ENCODE data around the gene MDM2. TPM values are rescaled to one million over a fixed set of nuclear protein-coding genes. Genes with fewer than 3 reads are reported as not detected.
"Not testable (repeated sequence)": the region's sequence is repeated elsewhere in the genome, so short reads cannot be mapped to it uniquely, and the experiment has no call there.

MDM2 gene
- total and polyA plus RNA-seq, 11 donors = 16.2 to 78.8 (median 49.0) TPM

DNA sequence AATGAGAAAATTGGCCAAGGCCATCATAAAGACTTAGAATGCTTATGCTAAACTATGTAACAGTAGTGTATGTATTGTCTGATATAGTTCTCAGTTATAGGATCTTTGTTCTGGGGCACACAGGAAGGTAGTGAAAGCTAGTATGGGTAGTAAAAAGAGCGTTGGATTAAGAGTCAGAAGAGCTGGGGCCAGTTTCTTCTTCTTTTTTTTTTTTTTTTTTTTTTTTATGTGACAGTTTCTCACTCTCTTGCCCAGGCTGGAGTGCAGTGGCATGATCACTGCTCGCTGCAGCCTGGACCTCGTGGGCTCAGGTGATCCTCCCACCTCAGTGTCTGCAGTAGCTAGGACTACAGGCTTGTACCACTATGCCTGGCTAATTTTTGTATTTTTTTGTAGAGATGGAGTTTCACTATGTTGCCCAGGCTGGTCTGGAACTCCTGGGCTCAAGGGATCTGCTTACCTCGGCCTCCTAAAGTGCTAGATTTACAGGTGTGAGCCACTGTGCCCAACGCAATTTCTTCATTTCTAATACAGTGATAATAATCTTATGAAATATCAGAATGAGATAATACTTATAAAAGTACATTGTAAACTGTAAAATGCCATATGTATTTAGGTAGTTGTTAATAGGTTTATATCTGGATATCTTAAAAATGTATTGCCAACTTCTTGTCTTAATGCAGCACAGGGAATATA lies 7.4 kb downstream of the MDM2 start:
- no peak for ATAC-seq
- Histone ChIP-seq H3K9me3 (no peaks in the 10 kb centered on the region), H3K27ac (no peak overlapping the region), H3K4me3 (no peak overlapping the region), H3K4me1 (peaks cover 0 to 59% (median 16%) of the 10 kb centered on the region in 12 donors), H3K27me3 (no peaks in the 10 kb centered on the region), H3K36me3 (peaks cover 0 to 100% (median 96%) of the 10 kb centered on the region in 9 donors)
- TF ChIP-seq CTCF (IDR thresholded peaks at IDR 0.05) = no peak
- no peak for TF ChIP-seq POLR2A (IDR thresholded peaks at IDR 0.05)
- WGBS, 4 donors = 80 to 88% (median 84%) methylated on average over 5 of the region's 5 CpGs
- no peak for DNase-seq
- intact Hi-C loops (cut with DNase I) = loop anchor here in 1 of 10 donors (10.0 kb wide), 1 partner anchor 491 kb away; no protein-coding TSS in a partner anchor

DNA sequence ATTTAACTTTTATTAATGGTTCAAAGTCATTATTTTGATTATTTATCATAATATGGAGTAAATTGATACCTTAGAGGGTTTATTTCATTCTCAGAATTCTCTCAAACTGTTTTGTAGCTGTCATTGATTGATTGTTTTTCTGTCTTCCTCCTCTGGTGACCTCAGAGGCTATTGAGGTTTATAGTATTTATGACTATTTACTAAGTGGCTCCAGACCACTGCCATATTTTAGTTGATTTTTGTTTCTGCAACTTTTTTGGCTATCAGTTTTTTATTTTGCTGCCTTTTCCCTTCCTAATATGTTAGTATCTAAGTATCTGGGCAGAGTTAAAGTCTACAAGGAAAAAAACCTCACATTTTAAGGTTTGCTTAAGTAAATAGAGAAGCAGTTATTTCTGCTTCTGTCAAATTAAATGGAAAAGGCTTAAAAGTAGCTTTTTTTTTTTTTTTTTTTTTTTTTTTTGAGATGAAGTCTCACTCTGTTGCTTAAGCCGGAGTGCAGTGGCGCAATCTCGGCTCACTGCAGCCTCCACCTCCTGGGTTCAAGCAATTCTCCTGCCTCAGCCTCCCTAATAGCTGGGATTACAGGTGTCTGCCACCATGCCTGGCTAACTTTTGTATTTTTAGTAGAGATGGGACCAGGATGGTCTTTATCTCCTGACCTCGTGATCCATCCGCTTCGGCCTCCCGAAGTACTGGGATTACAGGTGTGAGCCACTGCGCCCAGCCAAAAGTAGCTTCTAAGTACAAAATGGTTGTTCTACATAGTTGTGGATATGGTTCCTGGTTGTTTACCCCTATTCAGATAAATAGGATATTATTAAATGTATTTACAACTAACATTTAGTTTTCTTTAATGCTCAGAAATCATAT lies 8.2 kb downstream of the MDM2 start:
- no peak overlapping the region for H3K4me3 ChIP-seq
- WGBS, 4 donors = 94 to 98% (median 95%) methylated on average over 8 of the region's 8 CpGs
- H3K9me3 ChIP-seq = no peaks in the 10 kb centered on the region
- no peaks in the 10 kb centered on the region for H3K27me3 ChIP-seq
- H3K36me3 ChIP-seq = peaks cover 0 to 100% (median 96%) of the 10 kb centered on the region in 9 donors
- DNase-seq (no peak), ATAC-seq (no peak)
- H3K27ac ChIP-seq = no peak overlapping the region
- peaks cover 0 to 55% (median 16%) of the 10 kb centered on the region in 12 donors for H3K4me1 ChIP-seq
- intact Hi-C loops (cut with DNase I) = loop anchor here in 1 of 10 donors (10.0 kb wide), 1 partner anchor 491 kb away; no protein-coding TSS in a partner anchor
- TF ChIP-seq POLR2A (IDR thresholded peaks at IDR 0.05) = no peak
- no peak for TF ChIP-seq CTCF (IDR thresholded peaks at IDR 0.05)

DNA sequence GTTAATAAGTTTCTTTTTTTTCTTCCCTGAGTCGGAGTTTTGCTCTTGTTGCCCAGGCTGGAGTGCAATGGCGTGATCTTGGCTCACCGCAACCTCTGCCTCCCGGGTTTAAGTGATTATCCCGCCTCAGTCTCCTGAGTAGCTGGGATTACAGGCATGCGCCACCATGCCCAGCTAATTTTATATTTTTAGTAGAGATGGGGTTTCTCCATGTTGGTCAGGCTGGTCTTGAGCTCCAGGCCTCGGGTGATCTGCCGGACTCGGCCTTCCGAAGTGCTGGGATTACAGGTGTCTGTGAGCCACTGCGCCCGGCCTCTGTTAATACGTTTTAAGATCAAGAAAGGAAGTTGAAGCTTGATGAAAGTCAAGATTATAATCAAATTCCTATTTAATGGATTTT lies 11.5 kb downstream of the MDM2 start:
- WGBS, 4 donors = 80 to 88% (median 82%) methylated on average over 13 of the region's 13 CpGs
- not testable (repeated sequence) for H3K4me3 ChIP-seq, H3K27me3 ChIP-seq, H3K27ac ChIP-seq, H3K9me3 ChIP-seq, ATAC-seq, DNase-seq
- Histone ChIP-seq H3K4me1 (peaks cover 0 to 33% (median 8%) of the 10 kb centered on the region in 12 donors), H3K36me3 (peaks cover 0 to 100% (median 99%) of the 10 kb centered on the region in 9 donors)
- intact Hi-C loops (cut with DNase I) = loop anchor here in 1 of 10 donors (10.0 kb wide), 1 partner anchor 495 kb away; no protein-coding TSS in a partner anchor

DNA sequence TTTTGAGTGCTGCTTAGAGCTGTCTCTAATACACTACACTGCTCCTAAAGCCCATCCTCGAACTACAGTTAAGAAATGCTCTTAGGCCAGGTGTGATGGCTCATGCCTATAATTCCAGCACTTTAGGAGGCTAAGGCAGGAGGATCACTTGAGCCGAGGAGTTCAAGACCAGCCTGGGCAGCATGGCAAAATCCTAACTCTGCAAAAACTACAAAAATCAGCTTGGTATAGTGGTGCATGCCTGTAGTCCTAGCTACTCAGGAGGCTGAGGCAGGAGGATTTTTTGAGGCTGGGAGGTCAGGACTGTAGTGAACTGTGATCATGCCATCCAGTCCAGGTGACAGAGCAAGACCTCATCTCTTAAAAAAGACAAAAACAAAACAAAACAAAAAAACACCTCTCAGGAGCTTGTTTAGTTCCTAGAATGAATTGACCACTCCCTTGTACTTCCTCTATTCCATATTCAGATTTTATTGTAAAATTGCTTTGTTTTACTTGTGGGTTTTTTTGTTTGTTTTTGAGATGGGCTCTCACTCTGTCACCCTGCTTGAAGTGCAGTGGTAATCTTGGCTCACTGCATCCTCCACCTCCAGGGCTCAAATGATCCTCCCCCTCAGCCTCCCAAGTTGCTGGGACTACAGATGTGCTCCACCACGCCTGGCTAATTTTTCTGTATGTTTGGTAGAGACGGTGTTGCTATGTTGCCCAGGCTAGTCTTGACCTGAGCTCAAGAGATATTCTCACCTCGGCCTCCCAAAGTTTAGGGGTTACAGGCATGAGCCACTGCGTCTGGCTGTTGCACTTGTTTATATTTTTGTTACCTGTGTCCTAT lies 13.6 kb downstream of the MDM2 start:
- H3K9me3 ChIP-seq = no peaks in the 10 kb centered on the region
- no peak overlapping the region for H3K27ac ChIP-seq
- H3K27me3 ChIP-seq = no peaks in the 10 kb centered on the region
- H3K36me3 ChIP-seq = peaks cover 0 to 100% (median 100%) of the 10 kb centered on the region in 9 donors
- ATAC-seq = no peak
- peaks cover 0 to 15% (median 3%) of the 10 kb centered on the region in 12 donors for H3K4me1 ChIP-seq
- intact Hi-C loops (cut with DNase I) = no loop called here
- WGBS, 4 donors = 94 to 96% (median 95%) methylated on average over 6 of the region's 6 CpGs
- TF ChIP-seq POLR2A (IDR thresholded peaks at IDR 0.05) (no peak), CTCF (IDR thresholded peaks at IDR 0.05) (no peak)
- no peak for DNase-seq
- no peak overlapping the region for H3K4me3 ChIP-seq

All from heart left ventricle (tissue), 16 donors.